Measurements from ENCODE around the gene OXA1L. TPM values are rescaled to one million over a fixed set of nuclear protein-coding genes. Genes with fewer than 3 reads are reported as not detected.

OXA1L gene
- total RNA-seq, 1 experiment from 2014 or later, result 103 TPM

GRCh38 chr14:22780105-22780679 is 13.7 kb downstream of the OXA1L start:
- Mint-ChIP-seq H3K27me3 (ENCODE audit: insufficient read depth, unreplicated experiment) (no peaks in the 10 kb centered on the region), H3K4me1 (ENCODE audit: insufficient read depth, unreplicated experiment) (no peaks in the 10 kb centered on the region), H3K9me3 (ENCODE audit: unreplicated experiment) (no peaks in the 10 kb centered on the region), H3K36me3 (ENCODE audit: insufficient read depth, unreplicated experiment) (no peaks in the 10 kb centered on the region), H3K4me3 (ENCODE audit: unreplicated experiment) (no peak overlapping the region), H3K27ac (ENCODE audit: low read depth, unreplicated experiment) (peak overlapping the region; percentile 43)
- TF ChIP-seq, protein P1, sequence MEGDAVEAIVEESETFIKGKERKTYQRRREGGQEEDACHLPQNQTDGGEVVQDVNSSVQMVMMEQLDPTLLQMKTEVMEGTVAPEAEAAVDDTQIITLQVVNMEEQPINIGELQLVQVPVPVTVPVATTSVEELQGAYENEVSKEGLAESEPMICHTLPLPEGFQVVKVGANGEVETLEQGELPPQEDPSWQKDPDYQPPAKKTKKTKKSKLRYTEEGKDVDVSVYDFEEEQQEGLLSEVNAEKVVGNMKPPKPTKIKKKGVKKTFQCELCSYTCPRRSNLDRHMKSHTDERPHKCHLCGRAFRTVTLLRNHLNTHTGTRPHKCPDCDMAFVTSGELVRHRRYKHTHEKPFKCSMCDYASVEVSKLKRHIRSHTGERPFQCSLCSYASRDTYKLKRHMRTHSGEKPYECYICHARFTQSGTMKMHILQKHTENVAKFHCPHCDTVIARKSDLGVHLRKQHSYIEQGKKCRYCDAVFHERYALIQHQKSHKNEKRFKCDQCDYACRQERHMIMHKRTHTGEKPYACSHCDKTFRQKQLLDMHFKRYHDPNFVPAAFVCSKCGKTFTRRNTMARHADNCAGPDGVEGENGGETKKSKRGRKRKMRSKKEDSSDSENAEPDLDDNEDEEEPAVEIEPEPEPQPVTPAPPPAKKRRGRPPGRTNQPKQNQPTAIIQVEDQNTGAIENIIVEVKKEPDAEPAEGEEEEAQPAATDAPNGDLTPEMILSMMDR (IDR thresholded peaks at IDR 0.05; ENCODE audit: unreplicated experiment), result no peak
- no peak for DNase-seq (ENCODE audit: unreplicated experiment)
- POLR2A ChIA-PET, result no interaction called here
- BruUV-seq (replicated peaks), result no TSS peak
- intact Hi-C loops (cut with micrococcal nuclease), result no loop called here
- CTCF ChIA-PET, result interaction anchor here (0.6 to 1.5 kb wide), 6 partner anchors 47 to 209 kb away, joined by 3 to 4 read pairs (median 4); no protein-coding TSS in a partner anchor

DNA sequence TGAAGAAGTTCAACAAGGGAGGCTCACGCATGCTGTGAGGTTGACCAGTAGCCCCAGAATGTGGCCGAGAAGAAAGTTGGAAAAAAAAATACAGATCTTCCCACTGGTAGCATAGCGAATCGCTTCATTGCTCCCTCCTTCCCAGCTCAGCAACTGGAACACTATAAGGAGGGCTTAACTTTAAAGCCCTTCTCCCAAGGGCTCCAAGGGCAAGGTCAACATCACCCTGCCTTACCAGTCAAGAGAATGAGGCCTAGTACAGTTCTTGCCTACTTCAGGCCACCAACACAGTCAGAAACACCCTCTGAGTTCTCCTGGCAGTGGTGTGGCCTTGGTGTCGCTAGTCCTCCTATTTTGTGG is 14.4 kb downstream of the OXA1L start:
- Mint-ChIP-seq H3K4me3 (ENCODE audit: unreplicated experiment) (no peak overlapping the region), H3K27ac (ENCODE audit: low read depth, unreplicated experiment) (no peak overlapping the region), H3K27me3 (ENCODE audit: insufficient read depth, unreplicated experiment) (no peaks in the 10 kb centered on the region), H3K9me3 (ENCODE audit: unreplicated experiment) (no peaks in the 10 kb centered on the region), H3K36me3 (ENCODE audit: insufficient read depth, unreplicated experiment) (no peaks in the 10 kb centered on the region), H3K4me1 (ENCODE audit: insufficient read depth, unreplicated experiment) (no peaks in the 10 kb centered on the region)
- intact Hi-C loops (cut with micrococcal nuclease), result no loop called here
- DNase-seq (ENCODE audit: unreplicated experiment), result no peak
- ChIA-PET CTCF (interaction anchor here (0.7 to 2.1 kb wide), 6 partner anchors 14 to 210 kb away, joined by 3 to 11 read pairs (median 4); partner anchors contain the start of gene OXA1L), POLR2A (interaction anchor here (1.5 to 1.7 kb wide), 2 partner anchors 14 to 43 kb away, joined by 5 read pairs; partner anchors contain the start of gene OXA1L)
- TF ChIP-seq, protein P1 (IDR thresholded peaks at IDR 0.05; ENCODE audit: unreplicated experiment), result no peak
- no TSS peak for BruUV-seq (replicated peaks)

DNA sequence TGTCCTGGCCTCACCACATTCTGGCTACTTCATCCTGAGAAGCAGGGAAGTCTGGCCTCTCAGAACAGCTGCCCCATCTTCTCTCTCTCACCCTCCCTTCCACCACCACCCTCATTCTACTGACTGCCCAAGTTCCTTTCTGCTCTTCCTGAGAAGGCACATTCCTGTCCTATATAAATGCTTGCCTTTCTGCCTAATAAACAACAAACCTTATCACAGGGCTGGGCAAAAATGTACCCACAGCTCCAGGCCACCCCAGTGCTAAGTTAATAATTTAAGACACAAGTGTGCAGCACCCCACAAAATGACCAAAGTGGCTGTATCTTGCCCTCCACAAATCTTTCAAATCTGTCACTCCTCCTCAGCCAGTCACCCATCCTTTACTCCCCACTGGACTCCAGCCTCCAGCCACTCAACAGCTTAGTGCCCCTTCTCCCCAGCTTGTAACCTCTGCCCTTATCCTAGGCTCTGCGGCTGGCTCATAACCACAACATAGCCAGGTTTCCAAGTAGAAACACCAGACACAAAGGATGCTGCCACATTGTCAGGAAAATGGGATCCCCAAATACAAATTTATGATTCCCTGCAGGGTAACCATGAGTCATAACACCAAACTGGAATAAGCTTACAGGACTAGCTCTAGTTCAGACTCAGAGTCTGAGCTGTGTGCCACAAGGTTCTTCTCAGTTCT is 15.0 kb downstream of the OXA1L start:
- no TSS peak for BruUV-seq (replicated peaks)
- TF ChIP-seq, protein P1 (IDR thresholded peaks at IDR 0.05; ENCODE audit: unreplicated experiment), result no peak
- intact Hi-C loops (cut with micrococcal nuclease), result no loop called here
- Mint-ChIP-seq H3K36me3 (ENCODE audit: insufficient read depth, unreplicated experiment) (no peaks in the 10 kb centered on the region), H3K9me3 (ENCODE audit: unreplicated experiment) (no peaks in the 10 kb centered on the region), H3K27me3 (ENCODE audit: insufficient read depth, unreplicated experiment) (no peaks in the 10 kb centered on the region), H3K4me1 (ENCODE audit: insufficient read depth, unreplicated experiment) (no peaks in the 10 kb centered on the region), H3K4me3 (ENCODE audit: unreplicated experiment) (no peak overlapping the region), H3K27ac (ENCODE audit: low read depth, unreplicated experiment) (no peak overlapping the region)
- no peak for DNase-seq (ENCODE audit: unreplicated experiment)
- ChIA-PET POLR2A (interaction anchor here (1.5 to 1.7 kb wide), 2 partner anchors 15 to 43 kb away, joined by 5 read pairs; partner anchors contain the start of gene OXA1L), CTCF (interaction anchor here (1.0 to 2.1 kb wide), 7 partner anchors 14 to 211 kb away, joined by 3 to 11 read pairs (median 4); partner anchors contain the start of gene OXA1L)

DNA sequence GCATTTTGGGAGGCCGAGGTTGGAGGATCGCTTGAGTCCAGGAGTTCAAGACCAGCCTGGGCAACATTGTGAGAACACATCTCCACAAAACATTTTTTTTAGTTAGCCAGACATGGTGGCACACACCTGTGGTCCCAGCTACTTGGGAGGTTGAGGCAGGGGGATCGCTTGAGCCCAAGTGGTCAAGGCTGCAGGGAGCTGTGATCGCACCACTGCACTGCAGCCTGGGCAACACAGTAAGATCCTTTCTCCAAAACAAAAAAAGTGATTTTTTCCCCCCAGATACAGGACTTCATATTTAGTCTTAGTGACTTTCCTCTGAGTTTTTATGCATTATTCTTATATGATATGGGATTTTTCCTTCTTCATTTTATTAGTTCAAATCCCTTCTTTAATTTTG is 20.2 kb downstream of the OXA1L start:
- H3K27ac Mint-ChIP-seq (ENCODE audit: low read depth, unreplicated experiment), result no peak overlapping the region
- H3K4me1 Mint-ChIP-seq (ENCODE audit: insufficient read depth, unreplicated experiment), result no peaks in the 10 kb centered on the region
- CTCF ChIA-PET, result interaction anchor here (0.6 to 0.7 kb wide), 2 partner anchors 133 to 216 kb away, joined by 3 read pairs; no protein-coding TSS in a partner anchor
- no peak overlapping the region for H3K4me3 Mint-ChIP-seq (ENCODE audit: unreplicated experiment)
- POLR2A ChIA-PET, result interaction anchor here (0.7 kb wide), 2 partner anchors 20 to 214 kb away, joined by 3 read pairs; partner anchors contain the start of gene OXA1L
- no peaks in the 10 kb centered on the region for H3K27me3 Mint-ChIP-seq (ENCODE audit: insufficient read depth, unreplicated experiment)
- intact Hi-C loops (cut with micrococcal nuclease), result no loop called here
- BruUV-seq (replicated peaks), result no TSS peak
- no peaks in the 10 kb centered on the region for H3K9me3 Mint-ChIP-seq (ENCODE audit: unreplicated experiment)
- no peaks in the 10 kb centered on the region for H3K36me3 Mint-ChIP-seq (ENCODE audit: insufficient read depth, unreplicated experiment)
- TF ChIP-seq, protein P1 (IDR thresholded peaks at IDR 0.05; ENCODE audit: unreplicated experiment), result no peak
- DNase-seq (ENCODE audit: unreplicated experiment), result no peak

All from MCF 10A (cell line).